ENCODE measurements around the gene CABYR. TPM values are rescaled to one million over a fixed set of nuclear protein-coding genes. Genes with fewer than 3 reads are reported as not detected.

The CABYR gene
- total and polyA plus RNA-seq, 2 of the 13 experiments (the other 11 are each of a cell fraction or from before 2014, with no cell fraction given) = 0.71 to 0.88 TPM

DNA sequence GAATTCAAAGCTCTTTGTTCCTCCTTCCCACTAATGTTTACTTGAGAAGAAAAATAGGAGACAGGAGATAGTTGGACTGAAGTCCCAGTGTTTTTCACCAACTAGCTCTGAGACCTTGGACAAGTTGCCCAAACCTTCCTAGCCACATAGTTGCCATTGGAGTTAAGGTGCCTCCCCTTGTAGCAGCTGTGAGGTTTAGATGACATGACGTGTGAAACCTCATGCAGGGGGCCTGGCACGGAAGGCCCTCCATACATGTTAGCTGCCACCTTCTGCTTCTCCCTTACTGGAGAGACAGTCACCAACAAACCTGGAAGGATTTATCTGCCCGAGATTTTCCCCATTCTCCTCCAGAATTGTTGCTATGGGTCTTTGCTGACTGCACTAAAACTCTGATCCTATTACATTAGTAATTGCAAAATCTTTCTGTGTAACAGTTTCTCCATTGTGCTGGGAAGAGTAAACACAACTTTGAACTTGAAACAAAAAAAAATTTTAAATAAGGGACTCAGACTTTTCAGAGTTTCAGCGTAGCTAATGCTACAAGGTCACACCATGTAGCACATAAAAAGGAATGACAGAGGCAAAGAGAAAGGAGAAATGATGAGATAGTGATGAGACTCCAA, 23.8 kb upstream of the CABYR start (continued):
- no peak for TF ChIP-seq ERF (CRISPR knock-in tag; IDR thresholded peaks at IDR 0.05)
- TF ChIP-seq ZFP1 (CRISPR knock-in tag; IDR thresholded peaks at IDR 0.05) = no peak
- TF ChIP-seq ZNF567 (CRISPR knock-in tag; IDR thresholded peaks at IDR 0.05; ENCODE audit: borderline replicate concordance) = no peak
- no peak for TF ChIP-seq KAT8 (CRISPR knock-in tag; IDR thresholded peaks at IDR 0.05)
- TF ChIP-seq SOX5 (CRISPR knock-in tag; IDR thresholded peaks at IDR 0.05; ENCODE audit: borderline replicate concordance) = peak; percentile 82; the same call in 1 of the 2 replicates
- TF ChIP-seq, protein P1, sequence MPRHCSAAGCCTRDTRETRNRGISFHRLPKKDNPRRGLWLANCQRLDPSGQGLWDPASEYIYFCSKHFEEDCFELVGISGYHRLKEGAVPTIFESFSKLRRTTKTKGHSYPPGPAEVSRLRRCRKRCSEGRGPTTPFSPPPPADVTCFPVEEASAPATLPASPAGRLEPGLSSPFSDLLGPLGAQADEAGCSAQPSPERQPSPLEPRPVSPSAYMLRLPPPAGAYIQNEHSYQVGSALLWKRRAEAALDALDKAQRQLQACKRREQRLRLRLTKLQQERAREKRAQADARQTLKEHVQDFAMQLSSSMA (CRISPR knock-in tag; IDR thresholded peaks at IDR 0.05) = no peak
- TF ChIP-seq, protein P2, sequence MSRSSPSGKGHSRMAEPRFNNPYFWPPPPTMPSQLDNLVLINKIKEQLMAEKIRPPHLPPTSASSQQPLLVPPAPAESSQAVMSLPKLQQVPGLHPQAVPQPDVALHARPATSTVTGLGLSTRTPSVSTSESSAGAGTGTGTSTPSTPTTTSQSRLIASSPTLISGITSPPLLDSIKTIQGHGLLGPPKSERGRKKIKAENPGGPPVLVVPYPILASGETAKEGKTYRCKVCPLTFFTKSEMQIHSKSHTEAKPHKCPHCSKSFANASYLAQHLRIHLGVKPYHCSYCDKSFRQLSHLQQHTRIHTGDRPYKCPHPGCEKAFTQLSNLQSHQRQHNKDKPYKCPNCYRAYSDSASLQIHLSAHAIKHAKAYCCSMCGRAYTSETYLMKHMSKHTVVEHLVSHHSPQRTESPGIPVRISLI (CRISPR knock-in tag; IDR thresholded peaks at IDR 0.05; ENCODE audit: borderline replicate concordance) = peak; percentile 89
- TF ChIP-seq ETS1 (CRISPR knock-in tag; IDR thresholded peaks at IDR 0.05) = no peak
- TF ChIP-seq NCOA2 (CRISPR knock-in tag; IDR thresholded peaks at IDR 0.05) = 0 out of 2 replicates have a peak, but pooled peaks have one; percentile 41
- no peak for TF ChIP-seq KLF9 (CRISPR knock-in tag; IDR thresholded peaks at IDR 0.05; ENCODE audit: low read depth)
- TF ChIP-seq ZFP36L1 (CRISPR knock-in tag; IDR thresholded peaks at IDR 0.05) = no peak
- TF ChIP-seq ZNF318 (CRISPR knock-in tag; IDR thresholded peaks at IDR 0.05) = no peak
- TF ChIP-seq POLR2AphosphoS5 (IDR thresholded peaks at IDR 0.05; ENCODE audit: low read depth, low read length) = no peak
- TF ChIP-seq FLYWCH1 (CRISPR knock-in tag; IDR thresholded peaks at IDR 0.05) = no peak
- TF ChIP-seq ZNF280B (CRISPR knock-in tag; IDR thresholded peaks at IDR 0.05; ENCODE audit: borderline replicate concordance) = no peak
- no peak for TF ChIP-seq MXD1 (CRISPR knock-in tag; IDR thresholded peaks at IDR 0.05)
- peak; percentile 63 for TF ChIP-seq MAFF (IDR thresholded peaks at IDR 0.05; ENCODE audit: low read depth, low read length)

Measured in HepG2 (cell line).